NCI-H2227 (cell line): ENCODE results near the gene MYLK.

Experiments
- DNase-seq: peaks from one replicate; lab custom pipeline; 2025; ENCODE audit not compliant: unreplicated experiment; lab: John Stamatoyannopoulos, UW

MYLK gene

GRCh38 chr3:123878807-123879206, 5.3 kb downstream of the MYLK start:
- DNase-seq = no peak

- DNase-seq = no peak
These were observed 6.2 kb downstream of the MYLK start for GRCh38 chr3:123877965-123878364.

- DNase-seq = no peak
These were observed 6.7 kb downstream of the MYLK start for GRCh38 chr3:123877466-123877865.

- no peak for DNase-seq
These were observed 7.3 kb downstream of the MYLK start for GRCh38 chr3:123876858-123877257.

- no peak for DNase-seq
These were observed 11.5 kb downstream of the MYLK start for GRCh38 chr3:123872621-123873020.

DNA sequence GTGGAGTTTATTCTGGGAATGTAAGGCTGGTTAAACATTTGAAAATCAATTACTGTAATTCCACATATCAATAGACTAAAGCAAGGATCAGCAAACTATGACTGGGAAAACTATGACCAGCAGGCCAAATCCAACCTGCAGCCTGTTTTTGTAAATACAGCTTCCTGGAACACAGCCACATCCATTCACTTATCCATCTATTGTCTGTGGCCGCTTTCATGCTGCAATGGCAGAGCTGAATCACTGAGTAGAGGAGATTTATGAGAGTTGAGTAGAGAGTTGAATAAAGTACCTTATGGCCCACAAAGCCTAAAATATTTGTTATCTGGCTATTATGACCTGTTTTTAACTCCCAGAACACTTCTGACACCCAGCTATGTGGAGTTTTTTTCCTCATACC, 12.2 kb downstream of the MYLK start:
- DNase-seq = no peak

GRCh38 chr3:123870033-123870432, 14.1 kb downstream of the MYLK start:
- DNase-seq = no peak

- DNase-seq = no peak
These were observed 15.0 kb downstream of the MYLK start for GRCh38 chr3:123869165-123869564.

GRCh38 chr3:123864706-123865105, 19.4 kb downstream of the MYLK start:
- DNase-seq = no peak

GRCh38 chr3:123862152-123862551, 22.0 kb downstream of the MYLK start:
- no peak for DNase-seq

GRCh38 chr3:123861081-123861836, 22.9 kb downstream of the MYLK start:
- DNase-seq = no peak

DNA sequence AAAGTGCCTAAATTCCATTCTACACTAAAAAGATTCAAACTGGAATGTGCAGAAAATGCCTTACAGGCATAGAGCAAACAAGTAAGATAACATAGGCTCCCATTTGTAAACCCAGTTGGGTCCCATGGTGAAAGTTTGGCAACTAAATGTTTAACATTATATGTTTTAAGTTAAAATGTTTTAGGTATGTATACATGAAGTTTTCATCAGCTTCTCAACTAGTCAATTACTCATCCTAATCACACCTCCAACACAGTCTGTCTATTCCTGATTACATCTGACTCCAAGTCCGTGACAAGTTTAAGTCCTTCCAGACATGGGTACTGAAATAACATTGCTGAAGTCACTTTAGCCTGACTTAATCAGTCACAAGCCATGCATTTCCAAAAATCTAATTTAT, 25.0 kb downstream of the MYLK start:
- no peak for DNase-seq

DNA sequence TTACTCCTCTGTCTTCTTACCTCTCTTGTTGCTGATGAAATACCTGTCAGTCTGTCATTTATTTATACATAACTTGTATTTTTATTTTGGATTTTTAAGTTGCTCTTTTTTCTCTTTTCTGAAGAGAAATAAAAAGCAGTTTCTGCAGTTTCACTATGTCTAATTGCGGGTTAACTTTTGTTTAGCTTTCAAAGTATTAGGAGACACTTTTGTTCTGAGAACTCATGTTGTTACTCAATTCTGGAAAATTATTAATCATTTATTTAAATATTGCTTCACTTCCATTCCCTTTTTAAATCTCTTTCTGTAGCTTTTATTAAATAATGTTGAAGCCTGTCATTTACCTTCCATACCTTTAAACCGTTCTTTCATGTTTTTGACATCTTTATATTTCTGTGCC, 29.2 kb downstream of the MYLK start:
- no peak for DNase-seq

GRCh38 chr3:123853686-123854372, 30.3 kb downstream of the MYLK start:
- no peak for DNase-seq

DNA sequence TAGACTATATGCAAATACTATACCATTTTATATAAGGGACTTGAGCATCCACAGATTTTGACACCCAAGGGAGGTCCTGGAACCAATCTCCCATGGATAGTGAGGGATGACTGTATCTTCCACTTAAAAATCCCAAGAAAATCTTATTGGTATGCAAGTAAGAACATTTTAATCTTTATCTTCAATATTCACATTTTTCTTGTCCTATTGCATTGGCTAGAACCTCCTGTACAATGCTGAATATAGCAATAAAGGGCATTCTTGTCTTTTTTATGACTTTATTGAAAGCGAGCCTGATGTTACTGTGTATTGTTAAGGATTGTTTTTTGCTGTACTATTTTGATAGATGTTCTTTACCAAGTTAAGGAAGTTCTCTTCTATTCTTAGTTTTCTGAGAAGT, 36.9 kb downstream of the MYLK start:
- DNase-seq = no peak

GRCh38 chr3:123843668-123844067, 40.5 kb downstream of the MYLK start:
- no peak for DNase-seq

DNA sequence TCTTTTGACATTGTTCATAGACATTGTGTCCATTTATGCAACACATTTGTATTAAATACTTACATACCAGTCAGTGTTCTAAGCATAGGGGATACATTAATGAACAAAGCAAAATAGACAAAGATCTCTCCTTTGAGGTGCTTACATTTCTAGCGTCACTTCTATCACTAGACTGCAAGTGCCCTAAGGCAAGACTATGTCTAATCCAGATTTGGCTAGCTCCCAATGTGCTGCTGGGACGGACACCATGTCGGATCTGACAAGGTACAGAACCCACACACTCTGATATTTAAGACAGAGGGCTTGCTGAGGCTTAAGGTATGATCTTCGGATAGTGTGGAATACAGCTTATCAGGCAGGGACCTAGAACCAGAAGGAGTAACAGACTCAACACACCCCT, 41.4 kb downstream of the MYLK start:
- no peak for DNase-seq

GRCh38 chr3:123841476-123842238, 42.5 kb downstream of the MYLK start:
- DNase-seq = no peak

- no peak for DNase-seq
These were observed 43.2 kb downstream of the MYLK start for GRCh38 chr3:123840961-123841360.

DNA sequence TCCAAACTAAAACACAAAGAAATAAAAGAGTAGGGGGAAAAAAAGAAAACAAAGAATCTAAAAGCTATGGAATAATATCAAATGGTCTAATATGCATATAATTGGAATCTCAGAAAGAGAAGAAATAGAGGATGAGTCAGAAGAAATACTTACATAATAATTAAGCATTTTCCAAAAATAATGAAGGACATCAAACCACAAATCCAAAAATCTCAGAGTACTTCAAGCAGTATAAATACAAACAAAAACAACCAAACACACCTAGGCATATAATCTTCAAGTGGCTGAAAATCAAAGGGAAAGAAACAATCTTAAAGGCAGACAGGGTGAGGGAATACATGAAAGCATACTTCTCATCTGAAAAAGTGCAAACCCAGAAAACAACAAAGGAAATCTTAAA, 46.3 kb downstream of the MYLK start:
- no peak for DNase-seq

- DNase-seq = no peak
These were observed 49.5 kb downstream of the MYLK start for GRCh38 chr3:123834631-123835030.

DNA sequence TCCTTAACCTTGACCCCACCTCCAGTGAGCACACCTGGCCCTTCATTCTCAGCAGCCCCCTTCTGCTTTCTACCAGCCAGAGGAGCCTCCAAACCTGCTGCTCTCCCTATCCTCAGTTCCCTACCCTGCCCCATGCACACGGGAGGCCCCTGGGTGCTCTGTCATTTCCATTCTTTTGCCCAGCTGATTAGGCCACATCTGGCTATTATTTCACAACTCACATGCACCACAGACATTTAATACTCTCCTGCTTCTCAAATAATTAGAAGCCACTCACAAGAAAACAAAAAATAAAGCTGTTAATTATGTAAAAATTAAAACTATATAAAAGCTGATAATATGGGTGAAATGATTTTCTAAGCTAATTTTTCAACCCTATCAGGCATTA, 50.7 kb downstream of the MYLK start:
- DNase-seq = no peak
